HEK293T (cell line): Measurements from ENCODE around the gene PLCB1.

Source experiments
- CTCF ChIA-PET: fragments of 350-600 bp; formaldehyde crosslinking; extraction: SDS; loops from one replicate; lab custom pipeline; 2021; ENCODE audit warnings: antibody characterized with exemption, inconsistent platforms; lab: Yijun Ruan, JAX
- POLR2A ChIA-PET: fragments of 350-600 bp; formaldehyde crosslinking; extraction: SDS; loops from one replicate; lab custom pipeline; 2020; ENCODE audit warnings: antibody characterized with exemption, inconsistent platforms; lab: Yijun Ruan, JAX
- DNase-seq: peaks from one replicate; pipeline ENCODE4 v3.0.0; 2012; ENCODE audit warnings: mixed read lengths; ENCODE audit errors: extremely low spot score
- ARNT ChIP-seq: fragments of 450-650 bp; IDR thresholded peaks from 2 replicates; pipeline ENCODE4 v1.6.1; 2017; ENCODE audit warnings: mild to moderate bottlenecking
- BHLHE40 ChIP-seq: fragments of 450-650 bp; IDR thresholded peaks from 2 replicates; pipeline ENCODE4 v1.6.1; 2016; ENCODE audit warnings: mild to moderate bottlenecking, moderate library complexity, borderline replicate concordance
- CTBP1 ChIP-seq: fragments of 450-650 bp; IDR thresholded peaks from 2 replicates; pipeline ENCODE4 v1.6.1; 2016; ENCODE audit warnings: borderline replicate concordance
- ELF4 ChIP-seq: fragments of 450-650 bp; IDR thresholded peaks from 2 replicates; pipeline ENCODE4 v1.6.1; 2017; ENCODE audit warnings: antibody characterized with exemption
- FOXA1 ChIP-seq: fragments of 450-650 bp; IDR thresholded peaks from 2 replicates; pipeline ENCODE4 v1.6.1; 2016; ENCODE audit warnings: mild to moderate bottlenecking
- FOXK2 ChIP-seq: fragments of 450-650 bp; IDR thresholded peaks from 2 replicates; pipeline ENCODE4 v1.6.1; 2016; ENCODE audit warnings: mild to moderate bottlenecking
- FOXM1 ChIP-seq: fragments of 450-650 bp; IDR thresholded peaks from 2 replicates; pipeline ENCODE4 v1.6.1; 2017; ENCODE audit warnings: mild to moderate bottlenecking, borderline replicate concordance
- HDGF ChIP-seq: fragments of 450-650 bp; IDR thresholded peaks from 2 replicates; pipeline ENCODE4 v1.6.1; 2017; ENCODE audit warnings: antibody characterized with exemption, borderline replicate concordance
- L3MBTL2 ChIP-seq: fragments of 450-650 bp; conservative IDR thresholded peaks from 2 replicates; pipeline ENCODE4 v1.6.1; 2016; ENCODE audit warnings: mild to moderate bottlenecking
- LEF1 ChIP-seq: fragments of 450-650 bp; IDR thresholded peaks from 2 replicates; pipeline ENCODE4 v1.6.1; 2017; ENCODE audit warnings: mild to moderate bottlenecking, borderline replicate concordance
- NFRKB ChIP-seq: fragments of 450-650 bp; IDR thresholded peaks from 2 replicates; pipeline ENCODE4 v1.6.1; 2016; ENCODE audit warnings: mild to moderate bottlenecking, moderate library complexity
- SP1 ChIP-seq: fragments of 450-650 bp; IDR thresholded peaks from 2 replicates; pipeline ENCODE4 v1.6.1; 2017
- SUZ12 ChIP-seq: fragments of 450-650 bp; IDR thresholded peaks from 2 replicates; pipeline ENCODE4 v1.6.1; 2016; ENCODE audit warnings: mild to moderate bottlenecking
- TARDBP ChIP-seq: fragments of 450-650 bp; IDR thresholded peaks from 2 replicates; pipeline ENCODE4 v1.6.1; 2016
- ZNF384 ChIP-seq: fragments of 450-650 bp; IDR thresholded peaks from 2 replicates; pipeline ENCODE4 v1.6.1; 2016
- TF ChIP-seq, protein P1 (sequence below): fragments of 450-650 bp; IDR thresholded peaks from 2 replicates; pipeline ENCODE4 v1.6.1; 2016

Gene PLCB1

DNA sequence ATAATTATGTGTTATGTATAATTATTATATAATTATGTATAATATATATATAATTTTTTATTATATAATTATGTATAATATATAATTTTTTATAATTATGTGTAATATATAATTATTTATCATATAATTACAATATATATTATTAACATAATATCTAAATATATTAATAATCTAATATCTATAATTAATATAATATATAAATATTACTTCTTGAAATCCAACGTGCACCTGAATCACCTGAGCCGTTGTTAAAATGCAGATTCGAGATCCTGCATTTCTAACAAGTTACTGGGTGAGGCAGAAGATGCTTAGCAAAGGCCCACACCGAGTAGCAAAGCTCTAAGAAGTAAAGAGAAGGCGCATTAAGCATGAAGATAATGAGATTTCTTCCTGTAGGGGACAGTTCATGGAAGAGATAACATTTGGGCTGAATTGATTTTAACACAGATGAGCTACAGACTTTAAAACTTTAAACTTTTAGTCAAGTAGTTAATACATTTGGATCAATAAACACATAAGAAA, 530.4 kb downstream of the PLCB1 start:
- ChIA-PET CTCF (no interaction called here), POLR2A (no interaction called here)
- no peak for TF ChIP-seq HDGF
- TF ChIP-seq BHLHE40: no peak
- no peak for TF ChIP-seq ZNF384
- no peak for TF ChIP-seq L3MBTL2
- no peak for TF ChIP-seq FOXM1
- TF ChIP-seq TARDBP: no peak
- TF ChIP-seq SUZ12: no peak
- TF ChIP-seq CTBP1: no peak
- no peak for TF ChIP-seq FOXA1
- TF ChIP-seq, protein P1, sequence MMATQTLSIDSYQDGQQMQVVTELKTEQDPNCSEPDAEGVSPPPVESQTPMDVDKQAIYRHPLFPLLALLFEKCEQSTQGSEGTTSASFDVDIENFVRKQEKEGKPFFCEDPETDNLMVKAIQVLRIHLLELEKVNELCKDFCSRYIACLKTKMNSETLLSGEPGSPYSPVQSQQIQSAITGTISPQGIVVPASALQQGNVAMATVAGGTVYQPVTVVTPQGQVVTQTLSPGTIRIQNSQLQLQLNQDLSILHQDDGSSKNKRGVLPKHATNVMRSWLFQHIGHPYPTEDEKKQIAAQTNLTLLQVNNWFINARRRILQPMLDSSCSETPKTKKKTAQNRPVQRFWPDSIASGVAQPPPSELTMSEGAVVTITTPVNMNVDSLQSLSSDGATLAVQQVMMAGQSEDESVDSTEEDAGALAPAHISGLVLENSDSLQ: no peak
- no peak for TF ChIP-seq LEF1
- no peak for TF ChIP-seq NFRKB
- no peak for TF ChIP-seq ARNT
- no peak for TF ChIP-seq FOXK2
- TF ChIP-seq SP1: no peak
- DNase-seq: no peak

DNA sequence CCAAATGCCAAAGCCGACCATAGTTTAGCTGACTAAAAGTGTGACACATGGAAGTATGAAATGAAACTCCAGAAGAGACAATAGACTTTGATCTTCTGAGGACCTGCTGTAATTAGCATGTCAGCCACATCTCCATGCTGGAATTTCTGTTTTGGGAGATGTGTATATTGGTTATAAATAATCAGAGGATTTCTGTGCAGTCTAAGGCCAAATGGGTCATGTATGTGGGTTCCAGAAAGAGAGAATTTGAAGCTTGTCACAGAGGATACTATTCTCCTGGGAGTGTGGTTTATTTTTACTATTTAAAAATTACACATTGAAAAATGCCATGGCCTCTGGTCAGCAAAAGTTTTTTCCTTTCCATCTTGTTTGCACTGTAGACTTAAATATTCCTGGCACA, 531.4 kb downstream of the PLCB1 start:
- TF ChIP-seq BHLHE40 (no peak), ARNT (no peak), FOXM1 (no peak), CTBP1 (no peak), ZNF384 (no peak), SUZ12 (no peak), SP1 (no peak), L3MBTL2 (no peak), ELF4 (no peak), LEF1 (no peak), FOXA1 (no peak), NFRKB (no peak), HDGF (no peak), FOXK2 (no peak)
- TF ChIP-seq, protein P1: no peak
- ChIA-PET CTCF (no interaction called here), POLR2A (no interaction called here)
- no peak for DNase-seq

DNA sequence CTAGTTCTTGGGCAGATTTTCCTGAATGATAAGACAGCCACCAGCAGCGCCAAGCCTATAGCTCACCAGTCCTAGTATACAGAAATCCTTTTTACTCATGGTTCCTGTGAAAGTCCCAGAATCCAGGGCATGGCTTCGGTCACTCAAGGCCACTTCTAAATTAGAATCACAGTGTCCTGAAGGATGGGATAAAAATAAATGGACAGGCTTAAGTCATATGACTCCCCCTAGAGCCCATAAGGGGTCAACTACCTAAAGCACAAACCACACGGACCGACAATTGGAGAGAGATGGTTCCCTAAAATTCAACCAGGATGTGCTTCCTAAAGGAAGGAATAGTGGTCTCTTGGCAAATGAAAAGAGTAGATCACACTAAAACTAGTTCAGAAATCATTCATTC, 532.7 kb downstream of the PLCB1 start:
- ChIA-PET POLR2A (no interaction called here), CTCF (interaction anchor here (0.8 kb wide), 1 partner anchor 10 kb away, joined by 3 read pairs; no protein-coding TSS in a partner anchor)
- DNase-seq: no peak
- TF ChIP-seq ARNT (no peak), FOXK2 (no peak), ZNF384 (no peak), L3MBTL2 (no peak)

DNA sequence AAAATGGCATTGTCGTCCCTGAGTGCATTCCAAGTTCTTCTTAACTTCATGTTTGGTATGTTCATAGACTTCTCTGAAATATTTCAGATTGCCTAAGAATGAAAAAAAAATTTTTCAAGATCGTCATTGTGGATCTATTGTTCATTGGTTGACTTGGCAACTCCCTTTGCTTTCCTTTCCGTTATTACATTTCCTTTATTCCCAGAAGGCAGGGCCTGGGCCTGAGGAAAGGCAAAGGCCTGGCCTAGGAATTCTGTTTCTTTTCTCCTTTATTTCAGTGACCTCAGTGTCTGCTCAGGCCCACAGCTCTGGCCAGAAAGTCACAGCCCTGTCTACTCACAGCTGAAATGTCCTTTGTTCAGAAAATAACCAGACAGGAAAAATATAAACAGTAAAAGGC, 535.2 kb downstream of the PLCB1 start:
- ChIA-PET CTCF (no interaction called here), POLR2A (no interaction called here)
- no peak for DNase-seq
- TF ChIP-seq SP1: no peak
- TF ChIP-seq TARDBP: no peak
- TF ChIP-seq, protein P1: no peak
- TF ChIP-seq ELF4: no peak
- TF ChIP-seq BHLHE40: no peak
- TF ChIP-seq ARNT: no peak
- no peak for TF ChIP-seq SUZ12
- TF ChIP-seq CTBP1: no peak
- TF ChIP-seq FOXM1: no peak
- no peak for TF ChIP-seq L3MBTL2
- no peak for TF ChIP-seq FOXK2

DNA sequence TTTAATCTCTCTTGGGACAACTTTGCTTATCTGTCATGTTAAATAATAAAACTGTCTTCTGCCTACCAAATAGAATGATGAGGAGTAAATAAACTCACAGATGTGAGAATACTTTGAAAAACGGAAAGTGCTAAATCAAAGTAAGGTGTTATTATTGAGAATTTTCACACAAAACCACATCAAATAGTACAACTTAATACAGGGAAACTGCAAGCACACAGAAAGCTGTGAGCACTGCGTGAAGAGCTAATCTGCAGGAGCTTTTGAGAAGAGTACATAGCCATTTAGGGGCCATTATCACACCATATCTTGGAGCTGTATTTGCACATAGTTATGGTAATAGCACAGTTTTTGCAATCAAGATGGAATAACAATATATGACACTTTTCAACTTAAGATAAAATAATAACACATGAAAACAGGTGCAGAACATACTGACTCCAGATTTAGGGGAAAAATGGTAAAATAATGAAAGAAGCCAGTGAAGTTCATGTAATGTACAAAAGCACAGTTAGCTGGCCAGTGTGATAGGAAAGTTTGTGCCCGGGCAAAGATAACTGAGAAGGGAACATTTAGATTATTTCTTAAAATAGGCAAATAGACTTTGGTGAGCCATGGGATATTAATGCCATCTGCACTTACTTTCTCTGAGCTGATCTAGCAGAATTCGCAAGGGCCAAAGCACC, 538.3 kb downstream of the PLCB1 start:
- ChIA-PET POLR2A (no interaction called here), CTCF (no interaction called here)
- TF ChIP-seq FOXA1 (no peak), CTBP1 (no peak), FOXM1 (no peak), ZNF384 (no peak), ELF4 (no peak)
- DNase-seq: no peak

DNA sequence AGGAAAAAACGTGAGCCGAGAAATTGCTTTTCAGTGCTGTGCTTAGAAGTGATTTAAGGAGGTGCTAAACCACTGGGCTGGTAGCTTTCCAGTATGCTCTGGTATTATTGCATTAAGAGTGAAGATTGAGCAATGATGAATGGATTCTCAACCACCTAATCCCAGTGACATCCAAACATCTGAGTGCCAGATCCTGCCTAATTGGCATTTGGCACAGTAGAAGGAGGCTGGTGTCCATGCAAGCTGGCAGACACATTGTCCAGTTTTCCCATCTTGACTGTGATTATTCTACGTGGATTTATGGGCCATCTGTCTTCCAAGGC, 538.8 kb downstream of the PLCB1 start:
- ChIA-PET POLR2A (no interaction called here), CTCF (no interaction called here)
- TF ChIP-seq TARDBP: no peak
- no peak for TF ChIP-seq HDGF
- TF ChIP-seq L3MBTL2: no peak
- no peak for TF ChIP-seq CTBP1
- no peak for TF ChIP-seq SP1
- TF ChIP-seq, protein P1: no peak
- TF ChIP-seq BHLHE40: no peak
- TF ChIP-seq FOXM1: no peak
- no peak for TF ChIP-seq FOXK2
- no peak for TF ChIP-seq LEF1
- no peak for TF ChIP-seq ARNT
- TF ChIP-seq NFRKB: no peak
- no peak for TF ChIP-seq ZNF384
- no peak for TF ChIP-seq SUZ12
- no peak for DNase-seq
